Activated naive CD4-positive, alpha-beta T cell treated with anti-CD3 and anti-CD28 coated beads for 36 hours (primary cell): ENCODE measurements around the gene GSG1L. TPM values are rescaled to one million over a fixed set of nuclear protein-coding genes. Genes with fewer than 3 reads are reported as not detected.
"Not testable (repeated sequence)": the region's sequence is repeated elsewhere in the genome, so short reads cannot be mapped to it uniquely, and the experiment has no call there.

Experiments used
- CTCF ChIA-PET: fragments of 350-600 bp; sonication (Branson Sonifier 250); formaldehyde crosslinking; loops from one replicate; lab custom pipeline; 2021; ENCODE audit warnings: antibody characterized with exemption; lab: Charles Lee
- DNase-seq: peaks from one replicate; pipeline ENCODE4 v3.0.0-alpha.2; 2020
- H3K27ac Mint-ChIP-seq: one replicate; pipeline ENCODE4 v1.8.0; 2021; ENCODE audit warnings: mild to moderate bottlenecking, mixed read lengths
- H3K27me3 Mint-ChIP-seq: one replicate; pipeline ENCODE4 v1.8.0; 2021; ENCODE audit warnings: low read depth, mixed read lengths
- H3K36me3 Mint-ChIP-seq: one replicate; pipeline ENCODE4 v1.8.0; 2021; ENCODE audit warnings: low read depth, mixed read lengths
- H3K4me1 Mint-ChIP-seq: one replicate; pipeline ENCODE4 v1.8.0; 2021; ENCODE audit warnings: low read depth, mixed read lengths
- H3K4me3 Mint-ChIP-seq: one replicate; pipeline ENCODE4 v1.8.0; 2021; ENCODE audit warnings: mild to moderate bottlenecking, moderate library complexity, mixed read lengths
- H3K9me3 Mint-ChIP-seq: one replicate; pipeline ENCODE4 v1.8.0; 2021; ENCODE audit warnings: mixed read lengths
- intact Hi-C: fragments of 100-400 bp; cut with micrococcal nuclease; formaldehyde crosslinking; loops from one replicate; pipeline ENCODE4 v1.15.1; 2023
- total RNA-seq, 2 experiments: library from RNA; stranded (reverse); gene quantifications; one replicate each; pipeline ENCODE4 v1.2.3, GENCODE V29; 2021

Gene GSG1L
- total RNA-seq, 2 experiments from 2014 or later, result not detected

- peaks cover 5% of the 10 kb centered on the region for H3K9me3 Mint-ChIP-seq
- H3K4me1 Mint-ChIP-seq, result no peaks in the 10 kb centered on the region
- H3K36me3 Mint-ChIP-seq, result no peaks in the 10 kb centered on the region
- CTCF ChIA-PET, result no interaction called here
- intact Hi-C loops, result no loop called here
- H3K27ac Mint-ChIP-seq, result no peak overlapping the region
- DNase-seq, result no peak
- no peak overlapping the region for H3K4me3 Mint-ChIP-seq
- H3K27me3 Mint-ChIP-seq, result peaks cover 10% of the 10 kb centered on the region
Observed at GRCh38 chr16:27962197-27962596, 101.3 kb downstream of the GSG1L start.

GRCh38 chr16:27961296-27961620 lies 102.3 kb downstream of the GSG1L start:
- Mint-ChIP-seq H3K27ac (no peak overlapping the region), H3K4me1 (no peaks in the 10 kb centered on the region), H3K4me3 (no peak overlapping the region), H3K9me3 (peaks cover 9% of the 10 kb centered on the region), H3K36me3 (no peaks in the 10 kb centered on the region), H3K27me3 (peaks cover 10% of the 10 kb centered on the region)
- DNase-seq, result no peak
- CTCF ChIA-PET, result no interaction called here
- intact Hi-C loops, result no loop called here

- intact Hi-C loops, result no loop called here
- no peak for DNase-seq
- Mint-ChIP-seq H3K4me1 (no peaks in the 10 kb centered on the region), H3K27me3 (peaks cover 10% of the 10 kb centered on the region), H3K9me3 (peaks cover 9% of the 10 kb centered on the region), H3K4me3 (no peak overlapping the region), H3K27ac (no peak overlapping the region), H3K36me3 (no peaks in the 10 kb centered on the region)
- CTCF ChIA-PET, result no interaction called here
Observed at GRCh38 chr16:27960619-27961295, 102.8 kb downstream of the GSG1L start.

GRCh38 chr16:27959914-27960313 lies 103.6 kb downstream of the GSG1L start:
- DNase-seq, result no peak
- H3K27ac Mint-ChIP-seq, result no peak overlapping the region
- no peak overlapping the region for H3K4me3 Mint-ChIP-seq
- H3K9me3 Mint-ChIP-seq, result peaks cover 15% of the 10 kb centered on the region
- H3K4me1 Mint-ChIP-seq, result no peaks in the 10 kb centered on the region
- peaks cover under 1% of the 10 kb centered on the region for H3K36me3 Mint-ChIP-seq
- H3K27me3 Mint-ChIP-seq, result peaks cover 13% of the 10 kb centered on the region
- intact Hi-C loops, result no loop called here
- CTCF ChIA-PET, result no interaction called here

- H3K9me3 Mint-ChIP-seq, result peaks cover 16% of the 10 kb centered on the region
- peaks cover 18% of the 10 kb centered on the region for H3K27me3 Mint-ChIP-seq
- H3K4me1 Mint-ChIP-seq, result no peaks in the 10 kb centered on the region
- H3K27ac Mint-ChIP-seq, result no peak overlapping the region
- DNase-seq, result no peak
- H3K4me3 Mint-ChIP-seq, result no peak overlapping the region
- H3K36me3 Mint-ChIP-seq, result peaks cover 1% of the 10 kb centered on the region
- CTCF ChIA-PET, result no interaction called here
- intact Hi-C loops, result no loop called here
Observed at GRCh38 chr16:27954191-27954590, 109.3 kb downstream of the GSG1L start.

GRCh38 chr16:27952811-27953210 lies 110.7 kb downstream of the GSG1L start:
- Mint-ChIP-seq H3K4me3 (no peak overlapping the region), H3K36me3 (peaks cover 1% of the 10 kb centered on the region), H3K27ac (no peak overlapping the region), H3K27me3 (peaks cover 18% of the 10 kb centered on the region), H3K4me1 (no peaks in the 10 kb centered on the region), H3K9me3 (peaks cover 16% of the 10 kb centered on the region)
- CTCF ChIA-PET, result no interaction called here
- intact Hi-C loops, result no loop called here
- no peak for DNase-seq

GRCh38 chr16:27951489-27952120 lies 111.9 kb downstream of the GSG1L start:
- no peak for DNase-seq
- Mint-ChIP-seq H3K9me3 (peaks cover 8% of the 10 kb centered on the region), H3K27ac (no peak overlapping the region), H3K4me3 (no peak overlapping the region), H3K27me3 (peaks cover 13% of the 10 kb centered on the region), H3K36me3 (peaks cover 1% of the 10 kb centered on the region), H3K4me1 (no peaks in the 10 kb centered on the region)
- intact Hi-C loops, result no loop called here
- CTCF ChIA-PET, result no interaction called here

- Mint-ChIP-seq H3K27ac (no peak overlapping the region), H3K9me3 (peaks cover 3% of the 10 kb centered on the region), H3K4me1 (no peaks in the 10 kb centered on the region), H3K27me3 (peaks cover 10% of the 10 kb centered on the region), H3K36me3 (peaks cover 1% of the 10 kb centered on the region), H3K4me3 (no peak overlapping the region)
- CTCF ChIA-PET, result no interaction called here
- no peak for DNase-seq
- intact Hi-C loops, result no loop called here
Observed at GRCh38 chr16:27950206-27950887, 113.2 kb downstream of the GSG1L start.

GRCh38 chr16:27947696-27948095 lies 115.8 kb downstream of the GSG1L start:
- no peak for DNase-seq
- no peaks in the 10 kb centered on the region for H3K9me3 Mint-ChIP-seq
- intact Hi-C loops, result no loop called here
- H3K36me3 Mint-ChIP-seq, result no peaks in the 10 kb centered on the region
- peaks cover 7% of the 10 kb centered on the region for H3K27me3 Mint-ChIP-seq
- H3K4me3 Mint-ChIP-seq, result no peak overlapping the region
- CTCF ChIA-PET, result interaction anchor here (0.6 kb wide), 1 partner anchor 186 kb away, joined by 4 read pairs; no protein-coding TSS in a partner anchor
- H3K27ac Mint-ChIP-seq, result no peak overlapping the region
- H3K4me1 Mint-ChIP-seq, result no peaks in the 10 kb centered on the region

- Mint-ChIP-seq H3K4me3 (no peak overlapping the region), H3K27ac (no peak overlapping the region), H3K27me3 (peaks cover 9% of the 10 kb centered on the region), H3K36me3 (no peaks in the 10 kb centered on the region), H3K4me1 (no peaks in the 10 kb centered on the region), H3K9me3 (no peaks in the 10 kb centered on the region)
- intact Hi-C loops, result no loop called here
- DNase-seq, result no peak
- CTCF ChIA-PET, result no interaction called here
Observed at GRCh38 chr16:27945233-27945973, 118.1 kb downstream of the GSG1L start.

- no peak for DNase-seq
- no peaks in the 10 kb centered on the region for H3K36me3 Mint-ChIP-seq
- CTCF ChIA-PET, result no interaction called here
- H3K4me1 Mint-ChIP-seq, result no peaks in the 10 kb centered on the region
- intact Hi-C loops, result no loop called here
- no peak overlapping the region for H3K27ac Mint-ChIP-seq
- peaks cover 13% of the 10 kb centered on the region for H3K27me3 Mint-ChIP-seq
- no peaks in the 10 kb centered on the region for H3K9me3 Mint-ChIP-seq
- H3K4me3 Mint-ChIP-seq, result no peak overlapping the region
Observed at GRCh38 chr16:27943766-27944165, 119.7 kb downstream of the GSG1L start.

GRCh38 chr16:27942071-27942470 lies 121.4 kb downstream of the GSG1L start:
- CTCF ChIA-PET, H3K9me3 Mint-ChIP-seq, H3K4me1 Mint-ChIP-seq, intact Hi-C loops, H3K27ac Mint-ChIP-seq, DNase-seq, H3K4me3 Mint-ChIP-seq, H3K36me3 Mint-ChIP-seq: not testable (repeated sequence)
- peaks cover 13% of the 10 kb centered on the region for H3K27me3 Mint-ChIP-seq
